Trophoblast cell (in vitro differentiated cells and primary cell): ENCODE results near the gene CSF1R.

Experiments
- DNase-seq, 2 donors: peaks; one replicate each; pipeline ENCODE4 v3.0.0-alpha.2; 2016
- H2AFZ ChIP-seq: 2 replicates; pipeline ENCODE4 v1.6.1; 2013; ENCODE audit warnings: low read length, moderate library complexity, mild to moderate bottlenecking; ENCODE audit not compliant: insufficient read depth, poor library complexity
- H2AK5ac ChIP-seq: 2 replicates; pipeline ENCODE4 v1.6.1; 2013; ENCODE audit warnings: mild to moderate bottlenecking, low read length
- H2BK120ac ChIP-seq: 2 replicates; pipeline ENCODE4 v1.6.1; 2013; ENCODE audit warnings: low read length, mild to moderate bottlenecking, moderate library complexity; ENCODE audit not compliant: insufficient read depth, poor library complexity
- H2BK12ac ChIP-seq: 2 replicates; pipeline ENCODE4 v1.6.1; 2013; ENCODE audit warnings: mild to moderate bottlenecking, low read length, moderate library complexity
- H2BK5ac ChIP-seq: 2 replicates; pipeline ENCODE4 v1.6.1; 2013; ENCODE audit warnings: low read length, low read depth, moderate library complexity, mild to moderate bottlenecking; ENCODE audit not compliant: poor library complexity
- H3K14ac ChIP-seq: 2 replicates; pipeline ENCODE4 v1.6.1; 2013; ENCODE audit warnings: mild to moderate bottlenecking, low read length
- H3K18ac ChIP-seq: 2 replicates; pipeline ENCODE4 v1.6.1; 2013; ENCODE audit warnings: mild to moderate bottlenecking, low read length
- H3K23ac ChIP-seq: 2 replicates; pipeline ENCODE4 v1.6.1; 2013; ENCODE audit warnings: low read length
- H3K27ac ChIP-seq: 2 replicates; pipeline ENCODE4 v1.5.1; 2013; ENCODE audit warnings: low read depth, mild to moderate bottlenecking, inconsistent platforms, low read length, moderate library complexity
- H3K27me3 ChIP-seq: 2 replicates; pipeline ENCODE4 v1.6.1; 2013; ENCODE audit warnings: inconsistent platforms, mild to moderate bottlenecking, low read length, moderate library complexity; ENCODE audit not compliant: insufficient read depth
- H3K36me3 ChIP-seq, 2 experiments: 1 replicate in 1 of 2; 2 replicates in 1 of 2; pipeline ENCODE4 v1.6.1; 2013; ENCODE audit warnings: low read length in 2 of 2, mild to moderate bottlenecking in 2 of 2, moderate library complexity in 1 of 2; ENCODE audit not compliant: insufficient read depth in 2 of 2, control insufficient read depth in 1 of 2
- H3K4ac ChIP-seq: 2 replicates; pipeline ENCODE4 v1.6.1; 2013; ENCODE audit warnings: low read depth, mild to moderate bottlenecking, low read length, moderate library complexity
- H3K4me1 ChIP-seq, 2 experiments: 1 replicate in 1 of 2; 2 replicates in 1 of 2; pipeline ENCODE4 v1.6.1; 2013; ENCODE audit warnings: low read length in 2 of 2, mild to moderate bottlenecking in 2 of 2, moderate library complexity in 1 of 2; ENCODE audit not compliant: insufficient read depth in 2 of 2, control insufficient read depth in 1 of 2
- H3K4me2 ChIP-seq: 2 replicates; pipeline ENCODE4 v1.6.1; 2013; ENCODE audit warnings: inconsistent platforms, mild to moderate bottlenecking, low read length, moderate library complexity
- H3K4me3 ChIP-seq: 2 replicates; pipeline ENCODE4 v1.5.1; 2013; ENCODE audit warnings: mild to moderate bottlenecking, low read depth, low read length, inconsistent platforms
- H3K79me1 ChIP-seq: one replicate; pipeline ENCODE4 v1.6.1; 2013; ENCODE audit warnings: low read length
- H3K79me2 ChIP-seq: 2 replicates; pipeline ENCODE4 v1.6.1; 2013; ENCODE audit warnings: low read length, mild to moderate bottlenecking; ENCODE audit not compliant: control insufficient read depth, insufficient read depth, poor library complexity
- H3K9ac ChIP-seq: 2 replicates; pipeline ENCODE4 v1.6.1; 2013; ENCODE audit warnings: mild to moderate bottlenecking, low read length
- H3K9me3 ChIP-seq: 2 replicates; pipeline ENCODE4 v1.6.1; 2013; ENCODE audit warnings: low read depth, mild to moderate bottlenecking, control low read depth, inconsistent platforms, low read length; ENCODE audit not compliant: insufficient read depth
- H4K12ac ChIP-seq: 2 replicates; pipeline ENCODE4 v1.6.1; 2013; ENCODE audit warnings: low read depth, mild to moderate bottlenecking, low read length, moderate library complexity
- H4K8ac ChIP-seq: 2 replicates; pipeline ENCODE4 v1.6.1; 2013; ENCODE audit warnings: low read depth, mild to moderate bottlenecking, low read length, moderate library complexity
- H4K91ac ChIP-seq: one replicate; pipeline ENCODE4 v1.6.1; 2013; ENCODE audit warnings: low read depth, mild to moderate bottlenecking, low read length, moderate library complexity
- WGBS: extraction: QIAGEN DNeasy Blood & Tissue Kit; methylation state at CpG from one replicate; pipeline ENCODE4 v1.1.7; 2013; ENCODE audit warnings: missing lambda C conversion rate; ENCODE audit not compliant: insufficient read length, insufficient coverage; ENCODE audit errors: extremely low coverage; 5-methylcytosine and 5-hydroxymethylcytosine counted together

The CSF1R gene

GRCh38 chr5:150020249-150020648, 66.1 kb downstream of the CSF1R start:
- H3K23ac ChIP-seq, result no peak overlapping the region
- H2BK5ac ChIP-seq, result no peak overlapping the region
- H3K18ac ChIP-seq, result no peak overlapping the region
- no peak overlapping the region for H2AFZ ChIP-seq
- no peak overlapping the region for H2BK120ac ChIP-seq
- H3K36me3 ChIP-seq, result peaks cover 22 to 26% of the 10 kb centered on the region in 2 experiments
- no peak overlapping the region for H3K4me2 ChIP-seq
- no peak overlapping the region for H3K9ac ChIP-seq
- no peak overlapping the region for H3K27ac ChIP-seq
- H3K4me3 ChIP-seq, result no peak overlapping the region
- DNase-seq, result no peak
- H4K12ac ChIP-seq, result no peak overlapping the region
- H3K4me1 ChIP-seq, result peaks cover 5% of the 10 kb centered on the region in 2 experiments
- no peak overlapping the region for H3K4ac ChIP-seq
- no peak overlapping the region for H4K8ac ChIP-seq
- H2AK5ac ChIP-seq, result no peak overlapping the region
- H3K9me3 ChIP-seq, result peaks cover 2% of the 10 kb centered on the region
- no peaks in the 10 kb centered on the region for H3K79me2 ChIP-seq
- WGBS, result no CpG with 5 or more reads among the region's 1 CpG
- H2BK12ac ChIP-seq, result no peak overlapping the region
- H3K27me3 ChIP-seq, result no peaks in the 10 kb centered on the region
- H3K14ac ChIP-seq, result no peak overlapping the region
- no peak overlapping the region for H4K91ac ChIP-seq
- peaks cover 2% of the 10 kb centered on the region for H3K79me1 ChIP-seq

- no peak overlapping the region for H3K4me2 ChIP-seq
- no peak overlapping the region for H3K14ac ChIP-seq
- H2BK120ac ChIP-seq, result no peak overlapping the region
- no peak overlapping the region for H2BK5ac ChIP-seq
- no peak overlapping the region for H2AFZ ChIP-seq
- H3K9ac ChIP-seq, result no peak overlapping the region
- H3K79me1 ChIP-seq, result peaks cover 2% of the 10 kb centered on the region
- no peak overlapping the region for H3K27ac ChIP-seq
- no peaks in the 10 kb centered on the region for H3K27me3 ChIP-seq
- no peak overlapping the region for H2BK12ac ChIP-seq
- no peak for DNase-seq
- peaks cover 3 to 5% of the 10 kb centered on the region in 2 experiments for H3K4me1 ChIP-seq
- peaks cover 4% of the 10 kb centered on the region for H3K9me3 ChIP-seq
- no peak overlapping the region for H3K23ac ChIP-seq
- no peak overlapping the region for H4K12ac ChIP-seq
- no peak overlapping the region for H2AK5ac ChIP-seq
- no peak overlapping the region for H3K4ac ChIP-seq
- H3K4me3 ChIP-seq, result no peak overlapping the region
- H4K8ac ChIP-seq, result no peak overlapping the region
- no peak overlapping the region for H3K18ac ChIP-seq
- H4K91ac ChIP-seq, result no peak overlapping the region
- H3K79me2 ChIP-seq, result no peaks in the 10 kb centered on the region
- WGBS, result no CpG with 5 or more reads among the region's 6 CpGs
- H3K36me3 ChIP-seq, result peaks cover 19 to 29% of the 10 kb centered on the region in 2 experiments
These were observed 68.9 kb downstream of the CSF1R start for GRCh38 chr5:150017226-150018005.

GRCh38 chr5:150016537-150016936, 69.8 kb downstream of the CSF1R start:
- Histone ChIP-seq H3K27ac (no peak overlapping the region), H3K36me3 (peaks cover 18 to 33% of the 10 kb centered on the region in 2 experiments), H3K18ac (no peak overlapping the region), H3K4me2 (no peak overlapping the region), H3K27me3 (no peaks in the 10 kb centered on the region), H3K23ac (no peak overlapping the region), H2AK5ac (no peak overlapping the region), H2BK5ac (no peak overlapping the region), H4K12ac (no peak overlapping the region), H2AFZ (no peak overlapping the region), H2BK120ac (no peak overlapping the region), H3K14ac (no peak overlapping the region), H3K9ac (no peak overlapping the region), H3K4me3 (no peak overlapping the region), H4K91ac (no peak overlapping the region), H3K4me1 (peaks cover 0 to 2% of the 10 kb centered on the region in 2 experiments), H3K9me3 (peaks cover 4% of the 10 kb centered on the region), H4K8ac (no peak overlapping the region), H3K4ac (no peak overlapping the region), H3K79me2 (no peaks in the 10 kb centered on the region), H2BK12ac (no peak overlapping the region), H3K79me1 (no peaks in the 10 kb centered on the region)
- no peak for DNase-seq

- Histone ChIP-seq H3K18ac (no peak overlapping the region), H2AFZ (no peak overlapping the region), H3K79me1 (no peaks in the 10 kb centered on the region), H3K4me2 (no peak overlapping the region), H3K23ac (no peak overlapping the region), H3K27ac (no peak overlapping the region), H2BK12ac (no peak overlapping the region), H3K9me3 (peaks cover 4% of the 10 kb centered on the region), H3K9ac (no peak overlapping the region), H3K79me2 (no peaks in the 10 kb centered on the region), H2AK5ac (no peak overlapping the region), H2BK5ac (no peak overlapping the region), H3K27me3 (no peaks in the 10 kb centered on the region), H4K91ac (no peak overlapping the region), H3K14ac (no peak overlapping the region), H4K12ac (no peak overlapping the region), H2BK120ac (no peak overlapping the region), H3K4me3 (no peak overlapping the region), H4K8ac (no peak overlapping the region), H3K4ac (no peak overlapping the region), H3K4me1 (no peaks in the 10 kb centered on the region), H3K36me3 (peaks cover 17 to 40% of the 10 kb centered on the region in 2 experiments)
- DNase-seq, result no peak
- WGBS, result no CpG with 5 or more reads among the region's 3 CpGs
These were observed 70.9 kb downstream of the CSF1R start for GRCh38 chr5:150015415-150015814.
